Left lung (tissue), 10 donors: ENCODE measurements around the gene PIAS3. TPM values are rescaled to one million over a fixed set of nuclear protein-coding genes. Genes with fewer than 3 reads are reported as not detected.
"Not testable (repeated sequence)": the region's sequence is repeated elsewhere in the genome, so short reads cannot be mapped to it uniquely, and the experiment has no call there.

Source experiments
- ATAC-seq: fragments of 200-7000 bp; cut with Tn5 transposase; one replicate; pipeline ENCODE4 v1.9.1; 2020; ENCODE audit warnings: moderate library complexity
- DNase-seq, 4 donors: peaks; one replicate each; pipeline ENCODE4 v3.0.0-alpha.2; 2013 to 2020
- H3K27ac ChIP-seq, 2 donors: fragments of 200-600 bp; sonication (generic) in 1 of 2; one replicate each; pipeline versions ENCODE4 v1.5.0 to v1.8.0; 2020 to 2021
- H3K27me3 ChIP-seq, 2 donors: fragments of 200-600 bp; sonication (generic) in 1 of 2; one replicate each; pipeline versions ENCODE4 v1.5.0 to v1.8.0; 2020 to 2021
- H3K36me3 ChIP-seq, 2 donors: fragments of 200-600 bp; sonication (generic) in 1 of 2; one replicate each; pipeline versions ENCODE4 v1.5.0 to v1.8.0; 2020 to 2021
- H3K4me1 ChIP-seq, 2 donors: fragments of 200-600 bp; one replicate each; pipeline ENCODE4 v1.8.0; 2021
- H3K4me3 ChIP-seq, 2 donors: fragments of 200-600 bp; sonication (generic) in 1 of 2; one replicate each; pipeline versions ENCODE4 v1.5.0 to v1.8.0; 2020 to 2021; ENCODE audit warnings: mild to moderate bottlenecking in 1 of 2
- H3K9me3 ChIP-seq, 2 donors: fragments of 200-600 bp; sonication (generic) in 1 of 2; one replicate each; pipeline versions ENCODE4 v1.5.0 to v1.8.0; 2020 to 2021
- CTCF ChIP-seq, 2 donors: fragments of 200-600 bp; sonication (generic) in 1 of 2; IDR thresholded peaks; one replicate each; pipeline versions ENCODE4 v1.5.0 to v1.8.0; 2021; ENCODE audit warnings: antibody characterized with exemption in 2 of 2
- intact Hi-C, 2 donors: fragments of 100-400 bp; cut with DNase I; formaldehyde crosslinking; loops; one replicate each; pipeline versions ENCODE4 v1.11.2 to v1.14.2; 2022
- polyA plus RNA-seq, 6 donors: library from polyadenylated mRNA; unstranded; fragments of 120-200 nt; gene quantifications; one replicate each; pipeline ENCODE4 v1.2.1, GENCODE V29; 2013; ENCODE audit not compliant: insufficient read length in 6 of 6
- total RNA-seq, 2 donors: library from RNA; stranded (reverse); fragmentation: NEBNext Ultra II Directional; extraction: Animal tissue kit (Norgen Biotek cat#: 25700); gene quantifications; one replicate each; pipeline ENCODE4 v1.2.1, GENCODE V29; 2021
- donor health status: DM: no; HTN: yes; CAD: no.
- donor health status: DM: no; HTN: no; CAD: no.

PIAS3 gene
- total and polyA plus RNA-seq, 8 donors, result 35.8 to 98.0 (median 69.6) TPM

- Histone ChIP-seq H3K9me3 (no peaks in the 10 kb centered on the region), H3K4me3 (peak overlapping the region; percentile 52 to 64), H3K36me3 (peaks cover 0 to 57% of the 10 kb centered on the region in 2 donors), H3K4me1 (peaks cover 9 to 16% of the 10 kb centered on the region in 2 donors), H3K27ac (peak overlapping the region; percentile 73 to 82), H3K27me3 (no peaks in the 10 kb centered on the region)
- intact Hi-C loops, result loop anchor here in 1 of 2 donors (10.0 kb wide), 1 partner anchor 170 kb away; no protein-coding TSS in a partner anchor
- ATAC-seq (peak; percentile 10), DNase-seq (no peak)
- TF ChIP-seq CTCF (IDR thresholded peaks at IDR 0.05), result no peak
These were observed 13.8 kb downstream of the PIAS3 start for GRCh38 chr1:145845144-145845513.

GRCh38 chr1:145843031-145843430 is 15.8 kb downstream of the PIAS3 start:
- TF ChIP-seq CTCF (IDR thresholded peaks at IDR 0.05), result no peak
- Histone ChIP-seq H3K4me3 (no peak overlapping the region), H3K4me1 (peaks cover 9 to 16% of the 10 kb centered on the region in 2 donors), H3K36me3 (peaks cover 0 to 57% of the 10 kb centered on the region in 2 donors), H3K27ac (no peak overlapping the region), H3K27me3 (no peaks in the 10 kb centered on the region), H3K9me3 (no peaks in the 10 kb centered on the region)
- DNase-seq (no peak), ATAC-seq (no peak)
- intact Hi-C loops, result loop anchor here in 1 of 2 donors (10.0 kb wide), 1 partner anchor 172 kb away; no protein-coding TSS in a partner anchor

- intact Hi-C loops, result no loop called here
- no peak overlapping the region for H3K4me3 ChIP-seq
- TF ChIP-seq CTCF (IDR thresholded peaks at IDR 0.05), result no peak
- H3K4me1 ChIP-seq, result no peaks in the 10 kb centered on the region
- no peak overlapping the region for H3K27ac ChIP-seq
- no peaks in the 10 kb centered on the region for H3K27me3 ChIP-seq
- peaks cover 0 to 100% of the 10 kb centered on the region in 2 donors for H3K36me3 ChIP-seq
- ATAC-seq (no peak), DNase-seq (no peak)
- H3K9me3 ChIP-seq, result no peaks in the 10 kb centered on the region
These were observed 21.2 kb downstream of the PIAS3 start for GRCh38 chr1:145837656-145838055.

GRCh38 chr1:145830810-145831209 is 28.1 kb downstream of the PIAS3 start:
- DNase-seq, ATAC-seq, H3K4me1 ChIP-seq, H3K4me3 ChIP-seq, H3K27ac ChIP-seq, H3K9me3 ChIP-seq, H3K27me3 ChIP-seq, intact Hi-C loops: not testable (repeated sequence)
- peaks cover 0 to 100% of the 10 kb centered on the region in 2 donors for H3K36me3 ChIP-seq

- ATAC-seq, result no peak
- Histone ChIP-seq H3K27me3 (no peaks in the 10 kb centered on the region), H3K36me3 (peaks cover 0 to 77% of the 10 kb centered on the region in 2 donors), H3K9me3 (no peaks in the 10 kb centered on the region), H3K4me3 (no peak overlapping the region), H3K4me1 (peaks cover 0 to 17% of the 10 kb centered on the region in 2 donors), H3K27ac (no peak overlapping the region)
- no peak for TF ChIP-seq CTCF (IDR thresholded peaks at IDR 0.05)
- intact Hi-C loops, result no loop called here
- DNase-seq, result no peak
These were observed 30.4 kb downstream of the PIAS3 start for GRCh38 chr1:145828367-145829026.
